Stimulated activated CD8-positive, alpha-beta memory T cell treated with anti-CD3 and anti-CD28 coated beads, Interleukin-12 subunit alpha, Interleukin-12 subunit beta, amount 100 ng/mL, for 4 hours (primary cell): ENCODE results near the gene ZNF226.
"Not testable (repeated sequence)": the region's sequence is repeated elsewhere in the genome, so short reads cannot be mapped to it uniquely, and the experiment has no call there.

Experiments used
- DNase-seq: peaks from one replicate; pipeline ENCODE4 v3.0.0-alpha.2; 2020; ENCODE audit warnings: low read depth

Gene ZNF226

DNA sequence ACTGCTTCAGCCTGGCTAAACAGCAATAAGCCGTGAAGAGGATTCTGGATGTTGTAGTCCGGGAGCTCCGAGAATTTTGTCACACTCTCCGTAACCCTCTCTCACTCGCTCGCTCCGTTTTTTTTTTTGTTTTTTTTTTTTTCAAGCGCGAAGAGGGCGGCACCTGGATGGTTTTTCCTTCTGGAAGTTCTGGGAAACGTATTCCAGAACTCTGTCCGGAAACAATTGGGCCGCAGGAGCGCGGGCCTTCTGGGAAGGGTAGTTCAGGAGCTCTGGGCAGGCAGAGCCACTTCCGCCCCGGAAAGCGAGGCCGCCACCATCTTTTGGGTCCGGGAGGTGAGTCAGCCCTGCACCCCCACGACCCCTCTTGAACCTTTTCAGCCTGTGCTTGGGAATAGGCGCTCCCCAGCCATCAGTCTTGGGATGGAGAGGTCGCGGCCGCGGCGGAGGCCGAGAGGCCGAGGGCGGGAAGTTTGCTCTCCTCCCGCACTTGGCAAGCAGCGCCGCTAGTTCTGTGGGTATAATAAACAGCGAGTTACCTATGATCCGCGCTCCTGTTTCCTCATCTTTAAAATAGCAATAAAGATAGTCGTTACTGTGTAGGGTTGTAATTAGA is 47.5 kb downstream of the ZNF226 start, which contains the start of gene ZNF227:
Gene ZNF227, plus strand, starts transcription at position 283 of the 616 bp plus-strand sequence. CDS start 5,261 bp downstream, outside the sequence.
- peak; percentile 75 for DNase-seq

DNA sequence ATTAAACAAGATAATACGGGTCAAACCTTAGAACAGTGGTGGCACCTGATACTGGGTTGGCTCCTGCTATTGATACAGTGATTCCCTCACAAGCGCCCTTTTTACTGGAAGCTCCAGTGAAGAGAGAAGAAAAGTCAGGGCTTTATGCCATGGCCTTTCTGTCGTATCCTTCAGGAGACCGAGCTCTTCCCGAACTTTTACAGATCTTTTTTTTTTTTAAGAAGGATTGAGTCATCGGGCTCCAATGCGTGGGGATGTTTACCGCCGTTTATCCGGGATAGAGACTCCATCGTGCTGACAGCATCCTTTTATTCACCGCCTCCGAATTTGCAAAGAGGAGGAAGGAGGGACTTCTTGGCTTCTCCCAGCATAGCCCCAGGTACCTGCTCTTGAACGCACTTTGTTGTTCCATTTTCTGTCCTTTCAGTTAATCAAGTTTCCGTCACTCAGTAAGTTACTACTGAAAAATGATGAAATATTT is 48.0 kb downstream of the ZNF226 start:
- no peak for DNase-seq

DNA sequence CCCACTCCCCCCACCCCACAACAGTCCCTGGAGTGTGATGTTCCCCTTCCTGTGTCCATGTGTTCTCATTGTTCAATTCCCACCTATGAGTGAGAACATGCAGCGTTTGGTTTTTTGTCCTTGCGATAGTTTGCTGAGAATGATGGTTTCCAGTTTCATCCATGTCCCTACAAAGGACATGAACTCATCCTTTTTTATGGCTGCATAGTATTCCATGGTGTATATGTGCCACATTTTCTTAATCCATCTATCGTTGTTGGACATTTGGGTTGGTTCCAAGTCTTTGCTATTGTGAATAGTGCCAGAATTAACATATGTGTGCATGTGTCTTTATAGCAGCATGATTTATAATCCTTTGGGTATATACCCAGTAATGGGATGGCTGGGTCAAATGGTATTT is 55.0 kb downstream of the ZNF226 start:
- DNase-seq, result not testable (repeated sequence)

DNA sequence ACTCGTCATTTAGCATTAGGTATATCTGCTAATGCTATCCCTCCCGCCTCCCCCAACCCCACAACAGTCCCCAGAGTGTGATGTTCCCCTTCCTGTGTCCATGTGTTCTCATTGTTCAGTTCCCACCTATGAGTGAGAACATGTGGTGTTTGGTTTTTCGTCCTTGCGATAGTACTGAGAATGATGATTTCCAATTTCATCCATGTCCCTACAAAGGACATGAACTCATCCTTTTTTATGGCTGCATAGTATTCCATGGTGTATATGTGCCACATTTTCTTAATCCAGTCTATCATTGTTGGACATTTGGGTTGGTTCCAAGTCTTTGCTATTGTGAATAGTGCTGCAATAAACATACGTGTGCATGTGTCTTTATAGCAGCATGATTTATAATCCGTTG is 55.9 kb downstream of the ZNF226 start:
- not testable (repeated sequence) for DNase-seq

DNA sequence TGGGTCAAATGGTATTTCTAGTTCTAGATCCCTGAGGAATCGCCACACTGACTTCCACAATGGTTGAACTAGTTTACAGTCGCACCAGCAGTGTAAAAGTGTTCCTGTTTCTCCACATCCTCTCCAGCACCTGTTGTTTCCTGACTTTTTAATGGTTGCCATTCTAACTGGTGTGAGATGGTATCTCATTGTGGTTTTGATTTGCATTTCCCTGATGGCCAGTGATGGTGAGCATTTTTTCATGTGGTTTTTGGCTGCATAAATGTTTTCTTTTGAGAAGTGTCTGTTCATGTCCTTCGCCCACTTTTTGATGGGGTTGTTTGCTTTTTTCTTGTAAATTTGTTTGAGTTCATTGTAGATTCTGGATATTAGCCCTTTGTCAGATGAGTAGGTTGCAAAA is 56.4 kb downstream of the ZNF226 start:
- DNase-seq, result not testable (repeated sequence)
